ENCODE measurements around the gene CEP128.

The CEP128 gene

GRCh38 chr14:80606347-80606772 is 335.2 kb downstream of the CEP128 start:
- no peak for DNase-seq

- DNase-seq: no peak
These were observed 336.0 kb downstream of the CEP128 start for GRCh38 chr14:80605536-80605935.

DNA sequence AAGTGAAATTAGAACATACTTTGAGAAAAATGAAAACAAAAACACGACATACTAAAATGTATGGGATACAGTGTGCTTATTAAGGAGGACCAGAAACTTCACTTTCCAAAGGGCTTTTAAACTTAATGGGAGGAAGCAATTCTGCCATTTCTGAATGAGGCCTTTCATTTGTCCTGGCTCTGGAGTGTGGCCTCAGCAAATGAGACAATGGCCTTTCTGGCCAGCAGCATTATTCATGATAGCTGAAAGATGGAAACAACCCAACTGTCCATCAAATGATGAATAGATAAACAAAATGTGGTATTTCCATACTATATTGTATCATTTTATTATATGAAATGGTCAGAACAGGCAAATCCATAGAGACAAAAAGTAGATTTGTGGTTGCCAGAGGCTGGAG is 338.6 kb downstream of the CEP128 start:
- DNase-seq: no peak

- DNase-seq: no peak
These were observed 354.3 kb downstream of the CEP128 start for GRCh38 chr14:80587096-80587724.

GRCh38 chr14:80586131-80586530 is 355.4 kb downstream of the CEP128 start:
- DNase-seq: no peak

DNA sequence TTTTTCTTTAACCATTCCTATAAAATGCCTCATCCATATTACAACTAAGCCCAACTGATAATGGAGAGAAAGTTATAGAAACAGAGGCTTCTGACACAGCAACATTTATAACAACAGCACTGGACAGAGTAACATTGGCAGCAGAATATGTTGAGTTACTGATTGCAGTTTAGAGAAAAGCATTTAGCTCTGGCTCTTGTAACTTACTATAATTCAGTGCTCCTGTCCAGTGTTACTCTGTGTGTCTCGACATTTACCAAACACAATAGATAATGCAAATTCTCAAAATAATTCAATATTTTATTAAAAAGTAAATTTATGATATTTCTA is 356.1 kb downstream of the CEP128 start:
- DNase-seq: no peak

DNA sequence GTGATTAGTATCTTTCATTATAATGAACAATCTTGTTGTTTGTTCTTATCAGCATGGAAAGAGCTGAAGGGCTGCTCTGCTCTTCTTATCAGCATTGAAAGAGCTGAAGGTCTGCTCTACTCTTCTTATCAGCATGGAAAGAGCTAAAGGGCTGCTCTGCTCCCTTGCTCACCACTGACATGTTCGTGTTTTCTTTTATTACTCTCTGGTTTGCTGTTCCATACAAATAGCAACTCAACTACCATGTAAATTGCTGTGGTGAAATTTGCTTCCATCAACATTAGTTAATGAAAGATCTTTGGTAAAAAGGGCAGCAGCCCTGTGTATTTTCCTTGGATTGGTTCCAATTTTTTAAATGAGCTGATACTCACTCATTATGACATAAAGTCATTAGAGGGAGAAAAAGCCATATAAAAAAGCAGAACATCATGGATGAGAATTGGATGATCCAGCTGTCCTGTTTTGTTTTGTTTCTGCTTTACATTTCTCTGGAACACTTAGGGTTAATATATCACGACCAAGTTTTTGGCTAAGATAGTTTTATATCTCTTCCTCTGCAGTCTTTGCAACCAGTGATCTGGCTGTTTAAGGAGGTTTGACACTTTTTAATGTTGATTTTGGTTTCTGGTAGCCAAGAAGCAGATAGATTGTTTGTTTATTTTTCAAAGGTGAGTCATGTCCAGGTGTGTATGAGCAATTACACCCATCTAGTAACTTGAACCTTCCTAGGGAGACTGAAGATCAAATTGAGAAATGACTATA is 356.6 kb downstream of the CEP128 start:
- DNase-seq: no peak

DNA sequence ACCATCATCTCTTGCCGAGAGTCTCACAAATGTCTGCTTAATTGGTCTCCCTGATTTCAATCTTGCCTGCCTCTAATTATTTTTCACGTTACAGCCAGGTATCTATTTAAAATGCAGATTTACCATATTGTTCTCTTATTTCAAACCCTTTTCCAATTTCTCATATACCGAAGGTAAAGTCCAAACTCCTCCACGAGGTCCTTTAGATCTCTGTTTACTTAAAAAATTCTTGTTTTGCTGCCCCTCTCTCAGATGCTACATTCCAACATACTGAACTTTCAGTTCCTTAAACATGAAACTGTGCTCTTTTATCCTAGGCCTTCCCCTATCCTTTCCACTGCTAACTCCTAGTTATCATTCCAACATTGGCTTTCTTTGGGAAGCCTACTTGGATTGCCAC is 363.9 kb downstream of the CEP128 start:
- no peak for DNase-seq

DNA sequence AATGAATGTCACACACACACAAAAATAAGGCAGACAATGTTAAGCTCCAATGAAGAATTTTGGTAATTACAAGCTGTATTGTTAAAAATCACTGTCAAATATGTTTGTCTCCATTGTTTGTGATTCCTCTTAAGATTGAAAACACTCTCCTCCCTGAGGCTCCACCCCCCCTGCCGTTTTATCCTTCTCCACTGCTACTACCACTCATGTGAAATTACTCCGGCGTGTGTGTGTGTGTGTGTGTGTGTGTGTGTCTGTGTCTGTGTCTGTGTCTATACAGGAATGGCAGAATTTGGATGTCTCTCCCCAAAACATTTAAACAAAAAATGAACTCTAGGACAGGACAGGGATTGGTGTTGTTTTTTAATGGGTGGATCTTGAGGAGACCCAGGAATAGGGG is 365.1 kb downstream of the CEP128 start:
- no peak for DNase-seq

GRCh38 chr14:80575763-80576162 is 365.8 kb downstream of the CEP128 start:
- DNase-seq: no peak

GRCh38 chr14:80572666-80573065 is 368.9 kb downstream of the CEP128 start:
- no peak for DNase-seq

DNA sequence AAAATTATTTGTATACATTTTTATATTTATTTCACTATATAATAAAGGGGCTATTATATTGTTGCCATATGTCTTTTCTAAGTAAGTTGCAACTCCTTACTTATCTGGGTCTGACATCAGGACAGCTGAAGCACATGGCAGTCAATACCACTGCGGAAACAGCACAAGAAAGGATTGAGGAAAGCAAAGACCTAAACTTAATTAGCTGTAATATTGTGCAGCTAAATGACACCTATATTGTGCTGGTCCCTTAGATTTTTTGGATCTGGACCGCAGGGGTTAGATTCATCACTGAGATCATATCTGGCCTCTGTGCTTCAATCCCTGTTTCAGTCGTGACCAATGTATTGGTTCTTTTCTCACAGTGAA is 370.6 kb downstream of the CEP128 start:
- no peak for DNase-seq

GRCh38 chr14:80567905-80568536 is 373.5 kb downstream of the CEP128 start:
- DNase-seq: no peak

DNA sequence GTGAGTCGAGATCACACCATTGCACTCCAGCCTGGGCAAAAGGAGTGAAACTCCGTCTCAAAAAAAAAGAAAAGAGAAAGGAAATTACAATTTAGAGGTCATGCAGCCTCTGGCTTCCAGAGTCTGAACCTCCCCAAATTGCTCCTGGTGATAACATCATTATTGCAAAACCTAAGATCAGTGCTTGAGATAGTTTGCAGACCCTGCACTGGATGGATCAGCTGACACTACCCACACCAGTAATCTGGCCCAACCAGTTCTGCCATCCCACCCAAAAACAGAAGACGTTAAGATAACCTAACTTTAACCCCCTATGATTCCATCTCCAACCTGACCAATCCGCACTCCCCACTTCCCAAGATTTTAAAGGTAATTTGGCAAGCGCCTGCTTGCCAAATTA is 376.5 kb downstream of the CEP128 start:
- no peak for DNase-seq

DNA sequence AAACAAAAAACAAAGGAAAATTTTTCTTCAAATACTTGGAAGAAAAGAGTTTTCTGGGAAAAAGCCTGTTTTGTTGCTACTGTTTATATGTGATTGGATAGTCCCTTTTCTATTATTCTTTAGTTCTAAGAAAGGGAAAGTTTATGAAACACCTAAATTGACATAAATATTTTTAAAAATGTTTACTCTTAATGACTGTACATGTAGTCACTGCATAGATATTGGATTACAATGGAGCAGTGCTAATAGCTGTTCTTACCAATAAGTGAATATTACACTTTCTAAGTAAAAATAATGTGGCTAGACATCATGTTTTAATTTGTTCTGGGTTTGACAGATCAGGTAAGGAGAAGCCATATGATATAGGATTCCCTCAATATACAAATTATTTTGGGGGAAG is 377.5 kb downstream of the CEP128 start:
- no peak for DNase-seq

- no peak for DNase-seq
These were observed 380.5 kb downstream of the CEP128 start for GRCh38 chr14:80560800-80561657.

DNA sequence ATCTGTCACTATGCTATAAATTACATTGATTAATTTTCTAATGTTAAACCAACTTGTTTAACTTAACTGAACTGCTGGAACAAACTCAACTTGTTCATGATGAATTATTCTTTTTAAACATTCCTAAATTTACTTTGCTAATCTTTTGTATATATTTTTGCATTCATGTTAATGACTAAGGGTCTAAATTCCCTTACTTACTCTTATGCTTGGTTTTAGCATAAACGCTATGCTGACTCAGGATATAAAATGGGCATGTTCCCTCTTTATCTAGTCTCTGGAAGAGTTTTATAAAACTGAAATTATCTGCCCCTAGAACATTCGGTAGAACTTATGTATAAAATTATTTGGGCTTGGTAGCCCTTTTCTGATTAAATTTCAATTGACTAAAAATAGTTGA is 387.4 kb downstream of the CEP128 start:
- no peak for DNase-seq

GRCh38 chr14:80549141-80549540 is 392.4 kb downstream of the CEP128 start:
- no peak for DNase-seq

GRCh38 chr14:80545935-80546854 is 395.3 kb downstream of the CEP128 start:
- no peak for DNase-seq

DNA sequence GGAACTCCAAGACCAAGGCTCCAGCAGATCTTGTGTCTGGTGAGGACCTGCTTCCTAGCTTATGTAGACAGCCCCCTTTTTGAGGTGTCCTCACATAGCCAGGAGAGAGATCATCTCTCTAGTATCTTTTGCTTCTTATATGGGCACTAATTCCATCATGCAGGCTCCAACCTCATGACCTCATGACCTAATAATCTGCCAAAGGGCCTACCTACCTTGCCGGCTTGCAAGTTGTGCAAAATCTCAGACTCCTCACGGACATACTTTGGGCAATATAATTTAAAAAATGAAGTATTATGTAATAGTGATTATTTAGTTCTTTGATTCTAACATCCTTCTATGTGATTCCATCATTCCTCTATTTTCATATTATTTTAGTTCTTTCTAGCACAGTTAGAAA is 397.2 kb downstream of the CEP128 start:
- DNase-seq: no peak

DNA sequence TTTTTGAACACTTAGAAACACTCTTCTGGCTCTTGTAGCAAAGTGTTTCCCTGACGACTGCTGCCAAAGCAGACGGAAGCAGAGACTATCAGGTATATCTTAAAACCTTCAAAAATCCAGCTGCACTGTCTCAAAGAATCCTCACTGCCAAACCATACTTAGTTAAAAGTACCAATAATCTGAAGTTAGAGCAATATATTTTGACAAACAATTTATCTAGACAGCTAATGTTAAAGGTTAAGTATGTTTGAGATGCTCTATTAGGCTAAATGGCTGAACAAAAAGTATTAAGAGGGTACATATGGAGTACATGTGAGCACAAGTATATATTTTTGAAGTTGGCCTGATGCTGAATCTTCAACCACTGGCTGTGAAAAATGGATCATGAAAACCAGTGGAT is 398.3 kb downstream of the CEP128 start:
- DNase-seq: no peak

DNA sequence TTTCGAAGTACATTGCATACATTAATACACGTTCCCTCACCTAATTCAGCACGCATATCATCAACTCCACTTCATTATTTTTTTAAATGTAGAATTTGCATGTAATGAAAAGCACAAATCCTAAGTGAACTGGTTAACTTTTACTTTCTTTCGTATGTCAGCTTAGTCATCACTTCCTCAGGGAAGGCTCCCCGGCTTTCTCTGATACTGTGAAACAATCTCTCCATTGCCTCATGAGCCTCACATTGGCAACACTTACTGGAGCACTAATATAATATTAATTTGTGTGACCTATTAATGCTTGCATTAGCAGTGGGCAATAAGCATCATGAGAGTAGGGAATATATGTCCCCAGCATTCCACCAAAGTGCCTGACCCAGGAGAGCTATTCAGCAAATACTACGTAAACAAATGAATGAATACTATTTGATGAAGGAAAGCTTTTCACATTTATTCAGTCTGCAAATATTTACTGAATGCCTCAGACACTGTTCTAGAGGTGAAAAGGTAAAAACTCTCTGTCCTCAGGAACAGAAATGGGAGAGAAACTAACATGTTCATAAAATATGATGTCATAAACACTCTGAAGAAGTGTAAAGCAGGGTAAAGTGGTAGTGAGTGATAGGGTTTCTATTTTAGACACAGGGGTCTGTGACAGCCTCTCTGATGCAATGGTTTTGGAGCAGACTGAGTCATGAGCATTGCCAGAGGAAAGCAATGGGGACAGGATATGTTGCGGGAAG is 402.7 kb downstream of the CEP128 start:
- DNase-seq: no peak
